ENCODE measurements around the gene RNU7-1.

GRCh38 chr12:6965714-6966113 lies 22.1 kb downstream of the RNU7-1 start:
- TF ChIP-seq CTCF (IDR thresholded peaks at IDR 0.05): no peak
- TF ChIP-seq POLR2A (IDR thresholded peaks at IDR 0.05; ENCODE audit: low read length): no peak
- no peak for TF ChIP-seq BHLHE40 (IDR thresholded peaks at IDR 0.05; ENCODE audit: low read depth, low read length)
- no peak for TF ChIP-seq MAX (IDR thresholded peaks at IDR 0.05)
- no peak for TF ChIP-seq ZSCAN20 (CRISPR knock-in tag; IDR thresholded peaks at IDR 0.05)
- no peak for TF ChIP-seq CEBPB (IDR thresholded peaks at IDR 0.05)

Data from A549 (cell line).